Hematopoietic multipotent progenitor cell treated with erythropoietin and hydrocortisone succinate and interleukin-3 and kit ligand, for 6 days (in vitro differentiated cells): ENCODE data around the gene DYNLT3.

Experiments
- DNase-seq: peaks from one replicate; pipeline ENCODE4 v3.0.0-alpha.2; 2015

The DYNLT3 gene

DNA sequence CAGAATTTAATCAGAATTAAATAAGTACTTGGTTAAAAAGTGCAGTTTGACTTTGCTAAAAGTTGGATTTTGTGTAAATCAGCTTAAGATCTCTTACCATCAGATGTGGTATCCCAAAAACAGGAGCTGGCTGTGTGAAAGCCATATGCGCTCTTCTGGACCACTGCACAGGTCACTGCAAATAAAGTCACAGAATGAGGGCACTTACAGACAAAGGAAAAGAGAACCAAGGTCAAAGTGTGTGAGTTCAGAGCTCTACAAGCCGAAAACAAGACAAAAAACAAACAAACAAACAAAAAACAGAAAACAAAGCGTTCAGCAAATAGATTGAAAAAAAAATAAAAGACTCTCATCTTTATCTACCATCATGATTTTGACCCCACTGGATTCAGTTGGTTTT lies 6.4 kb downstream of the DYNLT3 start:
- DNase-seq = no peak

DNA sequence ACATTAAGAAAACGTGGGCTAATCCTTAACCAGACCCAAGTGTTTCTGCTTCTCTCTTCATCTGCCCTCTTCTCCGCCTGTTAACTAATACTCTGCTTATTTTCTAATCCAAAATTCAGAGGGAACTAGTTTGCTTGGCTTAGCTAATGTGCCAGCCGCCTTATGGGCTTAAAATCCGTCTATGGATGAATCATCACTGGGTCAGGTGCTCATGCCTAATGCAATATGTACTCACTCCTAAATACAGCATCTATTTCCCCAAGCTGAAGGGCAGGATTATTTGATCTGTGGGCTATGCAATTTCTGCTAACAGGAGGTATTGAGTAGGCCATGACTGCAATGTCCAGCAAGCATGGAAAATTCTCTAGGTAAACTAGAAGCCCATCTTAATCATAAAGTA lies 12.4 kb downstream of the DYNLT3 start:
- DNase-seq = no peak

DNA sequence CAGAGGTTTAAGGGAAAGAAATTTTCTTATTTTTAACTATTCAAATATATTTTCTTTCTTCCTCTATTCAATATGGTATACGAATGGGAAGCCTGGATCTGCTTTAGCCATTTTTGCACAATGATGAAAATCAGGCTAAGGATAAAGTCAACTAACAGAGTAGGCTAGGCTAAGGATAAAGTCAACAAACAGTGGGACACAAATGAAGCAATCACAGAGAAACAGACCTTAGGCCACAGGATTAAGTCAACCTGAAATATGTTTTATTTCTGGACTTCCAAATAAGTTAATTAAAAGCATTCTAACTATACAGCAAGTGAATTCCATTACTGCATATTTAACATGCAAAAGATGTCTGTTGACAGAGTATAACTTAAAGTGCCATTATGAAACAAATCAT lies 17.0 kb downstream of the DYNLT3 start:
- no peak for DNase-seq

DNA sequence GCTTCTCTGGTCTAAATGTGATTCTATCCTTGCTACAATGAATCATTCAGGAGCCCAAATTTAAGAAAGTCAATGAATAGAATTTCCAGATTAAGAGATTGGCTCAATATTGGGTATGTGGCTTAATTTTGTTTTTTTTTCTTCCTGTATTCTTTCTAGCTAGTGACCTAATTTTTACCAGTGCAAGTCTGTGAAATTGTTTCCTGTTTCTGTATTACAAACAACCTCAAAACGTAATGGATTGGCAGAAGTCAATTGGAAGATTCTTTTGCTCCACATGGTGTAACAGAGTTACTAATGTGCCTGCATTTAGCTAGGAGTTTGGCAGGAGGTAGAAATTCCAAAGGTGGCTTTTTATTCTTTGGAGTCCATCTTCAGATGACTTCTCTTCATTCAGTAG lies 17.6 kb downstream of the DYNLT3 start:
- no peak for DNase-seq

DNA sequence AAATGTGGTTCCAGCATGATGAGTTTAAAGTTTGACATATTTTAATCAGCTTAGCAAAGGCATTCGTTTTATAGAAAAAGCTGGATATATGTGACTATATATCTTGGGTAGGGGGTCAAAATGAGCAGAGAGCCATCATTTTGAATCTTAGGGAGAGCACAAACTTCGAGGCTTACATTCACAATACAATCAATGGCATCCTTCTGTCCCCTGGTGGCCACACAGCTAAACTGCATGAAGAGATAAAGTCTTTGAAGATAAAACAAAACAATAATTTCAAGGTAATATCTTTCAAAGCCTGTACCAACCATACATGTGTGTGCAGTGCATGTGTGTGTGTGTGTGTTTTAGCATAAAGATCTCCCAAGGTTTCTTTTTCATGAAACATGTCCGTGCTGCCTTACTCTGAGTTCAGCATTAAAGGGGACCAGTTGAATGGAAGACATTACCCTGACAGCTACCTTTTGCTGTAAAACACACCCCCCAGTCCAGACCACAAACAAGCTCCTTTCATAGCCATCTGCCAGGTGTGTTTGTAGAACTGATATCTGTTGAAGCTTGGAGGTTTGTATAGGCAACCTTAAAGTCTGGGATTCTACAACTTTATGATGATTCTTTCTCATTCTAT lies 22.0 kb downstream of the DYNLT3 start:
- peak; percentile 68 for DNase-seq

DNA sequence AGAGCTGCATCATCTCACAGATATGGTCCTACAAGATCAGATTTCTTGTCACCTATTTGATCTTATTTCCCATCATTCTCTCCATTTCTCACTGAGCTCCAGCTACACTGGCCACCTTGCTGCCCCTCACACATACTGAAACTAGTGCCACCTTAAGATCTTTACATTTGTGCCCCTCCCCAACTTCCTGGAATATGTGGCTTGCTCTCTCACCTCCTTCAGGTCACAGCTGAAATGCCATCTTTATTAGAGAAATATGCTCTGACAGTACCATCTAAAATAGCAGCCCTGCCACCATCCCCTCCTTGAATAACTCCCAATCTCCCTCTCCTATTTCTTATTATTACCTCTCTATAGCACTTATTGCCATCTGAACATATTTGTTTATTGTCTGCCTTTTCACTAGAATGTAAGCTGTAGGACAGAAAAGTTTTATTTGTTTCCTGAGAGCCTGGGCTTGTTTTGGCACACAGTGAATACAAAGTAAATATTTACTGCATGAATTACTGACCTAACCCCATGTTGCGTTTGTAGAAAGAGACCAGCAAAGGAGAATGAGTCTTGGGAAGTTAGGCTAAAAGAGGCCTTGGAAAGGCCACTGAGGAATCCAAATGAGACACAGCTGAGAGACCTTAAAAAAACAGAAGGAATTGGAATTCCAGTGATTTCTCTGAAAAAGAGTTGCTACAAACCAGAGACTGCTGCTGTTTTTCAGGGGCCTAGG lies 22.7 kb downstream of the DYNLT3 start:
- DNase-seq = no peak

DNA sequence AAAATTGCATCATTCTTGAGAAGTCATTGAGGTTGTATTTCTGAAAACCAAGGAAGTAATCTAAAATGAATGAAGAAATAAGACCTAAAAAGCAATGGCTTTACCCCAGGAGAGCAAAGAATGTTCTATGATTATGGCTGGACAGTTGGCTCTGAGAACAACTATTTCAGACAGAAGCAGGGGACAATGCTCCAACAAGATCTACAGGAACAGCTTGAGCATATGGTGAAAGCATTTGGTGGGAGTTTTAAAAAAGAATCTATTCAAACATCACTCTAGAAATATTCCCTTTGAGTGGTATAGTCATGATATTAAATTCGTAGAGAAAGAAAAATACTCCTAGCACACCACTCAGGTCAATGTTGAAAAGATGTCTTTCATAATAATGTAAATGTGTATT lies 26.7 kb downstream of the DYNLT3 start:
- no peak for DNase-seq

DNA sequence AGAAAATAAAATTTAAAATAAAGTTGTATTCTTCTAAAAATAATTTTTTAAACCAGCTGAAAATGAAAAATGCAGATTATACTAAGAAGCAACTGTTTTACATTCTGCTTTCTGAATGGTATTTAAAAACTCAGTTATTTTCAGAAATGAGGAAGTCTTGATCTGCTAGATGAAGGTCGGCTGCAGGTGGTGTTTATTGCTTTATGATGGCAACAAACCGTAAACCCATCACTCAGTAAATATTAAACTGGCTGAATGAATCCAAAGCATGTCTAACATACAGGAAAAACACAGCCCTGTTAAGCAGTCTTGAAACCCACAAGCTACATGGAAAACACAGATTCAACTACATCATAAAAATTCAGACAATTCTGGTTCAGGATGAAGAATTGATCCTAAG lies 29.3 kb downstream of the DYNLT3 start:
- peak; percentile 15 for DNase-seq

DNA sequence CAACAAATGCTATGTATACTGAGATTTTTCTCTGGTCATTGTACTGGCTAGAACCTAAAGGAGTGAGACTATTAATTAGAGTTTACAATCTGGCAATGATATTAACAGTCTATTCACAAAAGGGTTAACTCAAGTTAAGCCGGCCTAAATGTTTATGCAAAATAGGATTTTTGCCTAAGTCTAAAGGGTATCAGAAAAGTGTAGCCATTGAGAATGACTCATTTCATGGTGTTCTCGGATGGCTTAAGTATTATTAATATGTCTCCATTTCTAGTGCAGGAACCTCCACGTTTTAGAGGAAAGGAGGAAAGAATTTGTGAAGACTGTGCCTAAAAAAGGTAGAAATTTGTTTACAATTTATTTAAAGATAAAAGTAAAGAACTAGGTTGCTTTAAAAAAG lies 29.8 kb downstream of the DYNLT3 start:
- DNase-seq = no peak

DNA sequence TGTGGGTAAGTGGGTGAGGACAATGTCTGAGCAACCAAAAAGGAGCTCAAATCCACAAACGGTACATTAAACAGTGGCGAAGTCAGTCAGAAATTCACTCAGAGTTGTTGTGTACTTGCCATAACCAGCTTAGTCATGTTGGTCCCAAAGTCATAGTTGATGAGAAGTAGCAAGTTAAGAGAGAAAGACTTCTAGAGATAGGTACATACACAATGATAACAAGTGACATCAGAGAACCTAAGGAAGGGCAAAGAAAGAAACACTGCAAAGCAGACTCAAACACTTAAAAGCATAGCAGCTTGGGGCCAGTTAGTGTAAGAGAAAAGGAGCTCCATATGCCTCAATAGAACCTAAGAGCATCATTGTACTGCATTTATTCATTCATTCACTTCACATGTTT lies 30.2 kb downstream of the DYNLT3 start:
- no peak for DNase-seq

DNA sequence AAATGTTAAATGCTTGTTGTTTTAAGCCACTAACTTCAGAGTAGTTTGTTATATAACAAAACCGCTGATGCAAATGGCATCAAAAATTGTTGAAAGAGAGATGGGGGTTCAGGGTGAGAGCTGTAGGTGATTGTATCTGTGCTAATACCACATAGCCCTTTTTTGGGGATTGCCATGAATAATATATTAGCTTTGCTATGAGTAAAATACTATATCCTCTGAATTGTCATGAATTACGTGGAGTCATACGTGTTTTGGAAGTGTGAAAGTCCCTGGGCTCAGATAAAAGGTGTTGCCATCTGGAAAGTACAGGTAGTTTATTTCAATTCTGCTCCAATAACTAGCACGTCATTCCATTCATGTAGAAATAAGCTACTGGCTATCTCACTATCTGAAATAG lies 30.6 kb downstream of the DYNLT3 start:
- DNase-seq = no peak

DNA sequence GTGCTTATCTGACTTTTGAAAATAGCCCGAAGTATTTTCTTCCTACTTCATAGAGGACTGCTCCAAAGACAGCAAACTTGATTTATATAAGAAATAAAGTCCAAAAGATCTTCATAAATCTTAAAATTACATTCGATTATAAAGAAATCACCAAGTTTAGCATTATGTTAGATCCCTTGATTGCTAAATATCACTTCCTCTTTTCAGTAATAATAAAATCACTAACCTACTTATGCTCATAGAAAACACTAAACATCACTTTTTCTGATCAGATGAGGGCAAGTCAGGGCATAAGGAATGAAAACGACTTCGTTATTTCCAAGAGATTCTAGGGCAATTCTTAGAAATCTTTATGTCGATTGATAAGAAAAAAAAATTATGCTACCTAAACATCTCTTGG lies 32.0 kb downstream of the DYNLT3 start:
- peak; percentile 11 for DNase-seq

DNA sequence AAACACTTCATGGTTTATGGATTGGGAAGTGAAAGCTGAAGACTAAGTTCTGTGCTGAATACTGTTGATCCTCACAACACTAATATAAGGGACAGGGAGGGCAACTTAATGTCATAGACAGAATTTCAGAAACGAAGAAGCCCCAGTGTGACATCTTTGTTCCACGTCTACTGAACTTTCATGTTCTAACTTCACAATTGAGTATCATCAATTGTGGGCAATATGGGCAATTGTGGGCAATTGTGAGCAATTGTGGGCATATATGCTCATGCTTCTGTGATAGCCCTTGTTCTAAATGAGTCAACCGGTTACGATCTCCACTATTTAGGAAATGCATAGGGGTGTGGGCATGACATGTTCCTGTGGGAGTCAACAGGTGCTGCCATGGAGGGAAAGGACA lies 33.8 kb downstream of the DYNLT3 start:
- no peak for DNase-seq

DNA sequence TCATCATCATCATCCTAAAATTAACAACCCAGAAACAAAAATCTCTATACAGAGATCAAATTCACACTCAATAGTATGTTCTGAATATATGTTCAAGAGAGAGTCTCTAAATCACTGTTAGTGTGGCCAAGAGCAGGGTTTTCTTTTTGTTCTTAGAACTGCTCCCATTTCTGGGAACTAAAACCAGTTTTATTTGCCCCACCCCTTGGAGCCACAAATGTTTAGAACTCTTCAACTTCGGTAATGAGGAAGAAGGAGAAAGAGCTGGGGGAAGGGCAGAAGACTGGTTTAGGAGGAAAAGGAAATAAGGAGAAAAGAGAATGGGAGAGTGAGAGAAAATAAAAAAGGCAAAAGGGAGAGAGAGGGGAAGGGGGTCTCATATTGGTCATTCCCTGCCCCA lies 35.3 kb downstream of the DYNLT3 start:
- peak; percentile 9 for DNase-seq

DNA sequence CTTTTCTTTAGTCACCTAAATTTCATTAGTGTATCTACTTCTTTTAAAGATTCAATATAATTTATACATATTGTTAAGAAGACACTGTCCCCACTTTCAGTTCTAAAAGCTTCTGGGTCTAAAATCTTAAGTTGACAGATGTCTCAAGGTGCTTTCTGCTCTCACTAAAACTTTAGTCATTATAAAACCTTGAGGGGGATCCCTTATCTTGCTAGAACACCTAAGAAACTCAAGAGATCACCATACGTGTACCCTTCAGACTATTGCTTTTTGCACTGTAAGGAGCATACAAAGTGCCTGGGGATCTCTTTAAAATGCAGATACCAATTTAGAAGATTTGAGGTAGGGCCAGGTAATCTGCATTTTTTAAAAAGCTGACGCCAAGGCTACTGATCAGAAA lies 37.4 kb downstream of the DYNLT3 start:
- DNase-seq = no peak

DNA sequence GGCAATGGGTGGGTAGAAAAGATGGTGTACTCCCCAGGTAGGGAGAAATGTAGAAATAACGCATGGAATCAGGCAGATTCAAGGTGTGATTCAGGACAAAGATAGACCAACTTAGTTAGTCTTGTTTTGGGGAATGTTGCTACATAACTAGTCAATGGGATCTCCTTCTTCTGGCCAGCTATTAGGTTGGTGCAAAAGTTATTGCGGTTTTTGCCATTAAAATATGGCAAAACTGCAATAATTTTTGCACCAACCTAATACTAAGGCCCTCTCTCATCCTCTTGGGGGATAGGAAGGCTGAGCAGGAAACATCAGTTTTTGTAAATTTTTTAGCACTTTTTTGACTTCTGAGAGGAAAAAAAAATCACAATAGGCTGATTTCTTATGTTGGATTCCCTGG lies 44.3 kb downstream of the DYNLT3 start:
- no peak for DNase-seq

DNA sequence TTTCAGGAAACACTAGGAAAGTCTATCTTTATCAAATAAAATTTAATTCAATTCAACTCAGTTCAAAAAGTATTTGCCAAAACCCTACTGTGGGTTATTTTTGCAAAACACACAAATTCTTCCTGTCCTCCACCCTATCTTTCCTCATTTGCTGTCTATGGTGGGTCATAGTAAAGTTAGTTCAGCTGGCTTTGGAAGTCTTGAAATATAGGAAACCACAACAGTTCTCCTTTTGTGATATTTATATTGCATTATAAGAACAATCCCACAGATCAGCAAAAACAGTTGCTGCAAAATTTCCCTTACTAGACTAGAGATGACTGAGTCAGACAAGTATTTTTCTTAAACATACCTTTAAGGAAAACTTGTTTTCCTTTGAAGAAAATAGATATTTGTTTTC lies 45.3 kb downstream of the DYNLT3 start:
- peak; percentile 30 for DNase-seq

DNA sequence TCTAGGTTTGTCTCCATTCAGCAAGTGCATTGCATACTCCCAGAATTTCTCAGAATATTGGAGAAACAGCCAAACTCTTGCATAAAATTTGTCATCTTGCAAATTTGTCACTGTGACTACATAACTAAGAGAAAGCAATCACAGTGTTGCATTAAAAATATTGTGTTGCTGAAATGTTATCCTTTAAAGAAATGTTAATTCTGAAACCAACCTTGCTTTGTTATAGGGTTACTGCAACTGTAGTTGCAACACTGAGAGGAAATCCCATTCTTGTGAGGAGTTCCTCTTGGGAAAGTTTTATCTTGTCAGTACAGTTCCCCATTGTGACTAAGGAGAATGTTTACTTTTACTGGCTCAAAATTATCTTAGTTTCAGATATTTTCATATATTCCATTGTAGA lies 46.7 kb downstream of the DYNLT3 start:
- no peak for DNase-seq

DNA sequence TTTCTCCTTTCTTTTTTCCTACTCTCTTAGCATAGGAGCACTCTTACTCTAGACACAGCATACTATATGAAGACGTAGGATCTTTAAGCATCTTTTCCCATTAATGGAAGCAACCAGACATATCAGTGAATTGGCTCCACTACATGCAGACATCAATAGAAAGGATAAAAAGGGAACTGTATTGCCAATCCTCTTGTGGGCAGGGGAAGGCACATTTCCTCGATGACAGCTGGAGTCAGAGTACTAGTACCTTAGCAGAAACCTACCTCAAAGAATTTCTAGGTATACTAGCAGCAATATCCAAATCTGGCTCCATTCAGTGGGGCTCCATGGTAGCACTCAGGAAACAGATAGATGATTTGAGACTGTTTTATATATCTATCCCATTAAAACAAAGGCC lies 47.4 kb downstream of the DYNLT3 start:
- no peak for DNase-seq

DNA sequence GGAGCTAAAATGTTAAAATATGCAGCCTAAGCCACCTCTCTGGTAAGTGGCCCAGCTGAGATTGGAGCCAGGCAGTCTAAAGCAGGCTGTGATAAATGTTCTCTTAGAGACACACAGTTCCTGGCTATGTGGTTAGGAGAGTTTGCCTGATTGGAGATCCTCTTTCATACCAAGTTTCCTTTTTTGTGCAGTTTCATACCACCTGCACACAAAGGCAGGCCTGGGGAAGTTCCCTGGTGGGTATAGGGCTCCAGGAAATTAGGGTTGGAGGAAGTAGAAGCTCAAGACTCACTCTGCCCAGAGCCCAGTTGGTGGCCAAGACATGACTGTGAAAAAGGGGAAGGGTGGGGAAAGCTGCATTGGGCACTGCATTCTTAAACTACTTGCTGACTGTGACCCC lies 50.6 kb downstream of the DYNLT3 start:
- DNase-seq = peak; percentile 14

DNA sequence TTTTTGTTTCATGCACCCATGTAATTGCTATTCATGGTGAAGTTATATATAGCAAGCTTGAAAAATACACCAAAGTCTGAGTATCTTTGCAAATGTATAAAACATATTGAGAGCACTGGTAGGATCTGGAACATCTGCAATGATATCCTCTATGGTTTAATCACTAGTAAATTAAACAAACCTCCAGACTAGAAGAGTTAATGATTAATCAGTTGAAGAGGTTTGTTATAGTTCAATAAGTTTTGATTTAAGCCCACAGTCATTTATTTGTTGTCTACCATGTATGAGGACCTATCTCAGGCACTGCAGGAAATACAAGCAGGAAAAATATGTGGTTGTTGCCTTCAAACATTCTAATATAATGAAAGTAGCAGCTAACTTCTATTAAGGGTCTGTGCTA lies 51.1 kb downstream of the DYNLT3 start:
- no peak for DNase-seq
